ENCODE measurements around the gene KCNH1.

Gene KCNH1

DNA sequence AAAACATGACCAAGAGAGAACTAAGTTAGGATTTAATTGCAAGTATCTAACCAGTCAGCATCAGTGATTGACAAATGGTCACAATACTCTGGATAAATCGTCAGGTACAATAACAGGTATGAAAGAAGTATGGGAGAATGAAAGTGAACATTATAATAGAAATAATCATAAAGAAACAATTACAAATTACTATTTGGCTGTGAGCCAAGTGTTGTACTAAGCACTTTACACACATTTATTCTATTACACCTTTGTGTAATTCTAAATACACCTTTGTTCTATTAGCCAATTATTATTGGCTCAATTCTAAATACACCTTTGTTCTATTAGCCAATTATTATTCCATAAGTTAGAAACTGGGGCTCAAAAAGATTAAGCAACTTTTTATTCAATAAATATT lies 114.7 kb downstream of the KCNH1 start:
- Histone ChIP-seq H3K27ac (ENCODE audit: extremely low read depth, low read depth, low read length) (no peak overlapping the region), H3K36me3 (ENCODE audit: control insufficient read depth in 2 of 2, insufficient read depth in 1 of 2, low read length in 2 of 2) (no peaks in the 10 kb centered on the region), H3K4me3 (ENCODE audit: low read depth, low read length) (no peak overlapping the region), H3K4me1 (ENCODE audit: control insufficient read depth, insufficient read depth, low read length) (no peaks in the 10 kb centered on the region), H3K9me3 (ENCODE audit: control insufficient read depth, insufficient read depth, low read depth, low read length) (no peaks in the 10 kb centered on the region)
- POLR2A ChIA-PET: no interaction called here
- CTCF ChIA-PET: no interaction called here
- TF ChIP-seq, protein P1, sequence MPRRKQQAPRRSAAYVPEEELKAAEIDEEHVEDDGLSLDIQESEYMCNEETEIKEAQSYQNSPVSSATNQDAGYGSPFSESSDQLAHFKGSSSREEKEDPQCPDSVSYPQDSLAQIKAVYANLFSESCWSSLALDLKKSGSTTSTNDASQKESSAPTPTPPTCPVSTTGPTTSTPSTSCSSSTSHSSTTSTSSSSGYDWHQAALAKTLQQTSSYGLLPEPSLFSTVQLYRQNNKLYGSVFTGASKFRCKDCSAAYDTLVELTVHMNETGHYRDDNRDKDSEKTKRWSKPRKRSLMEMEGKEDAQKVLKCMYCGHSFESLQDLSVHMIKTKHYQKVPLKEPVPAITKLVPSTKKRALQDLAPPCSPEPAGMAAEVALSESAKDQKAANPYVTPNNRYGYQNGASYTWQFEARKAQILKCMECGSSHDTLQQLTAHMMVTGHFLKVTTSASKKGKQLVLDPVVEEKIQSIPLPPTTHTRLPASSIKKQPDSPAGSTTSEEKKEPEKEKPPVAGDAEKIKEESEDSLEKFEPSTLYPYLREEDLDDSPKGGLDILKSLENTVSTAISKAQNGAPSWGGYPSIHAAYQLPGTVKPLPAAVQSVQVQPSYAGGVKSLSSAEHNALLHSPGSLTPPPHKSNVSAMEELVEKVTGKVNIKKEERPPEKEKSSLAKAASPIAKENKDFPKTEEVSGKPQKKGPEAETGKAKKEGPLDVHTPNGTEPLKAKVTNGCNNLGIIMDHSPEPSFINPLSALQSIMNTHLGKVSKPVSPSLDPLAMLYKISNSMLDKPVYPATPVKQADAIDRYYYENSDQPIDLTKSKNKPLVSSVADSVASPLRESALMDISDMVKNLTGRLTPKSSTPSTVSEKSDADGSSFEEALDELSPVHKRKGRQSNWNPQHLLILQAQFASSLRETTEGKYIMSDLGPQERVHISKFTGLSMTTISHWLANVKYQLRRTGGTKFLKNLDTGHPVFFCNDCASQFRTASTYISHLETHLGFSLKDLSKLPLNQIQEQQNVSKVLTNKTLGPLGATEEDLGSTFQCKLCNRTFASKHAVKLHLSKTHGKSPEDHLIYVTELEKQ (tag by site-specific recombination; IDR thresholded peaks at IDR 0.05; ENCODE audit: borderline replicate concordance): no peak
- TF ChIP-seq ZNF341 (tag by site-specific recombination; IDR thresholded peaks at IDR 0.05; ENCODE audit: low read depth) (no peak), ZNF354C (tag by site-specific recombination; IDR thresholded peaks at IDR 0.05; ENCODE audit: borderline replicate concordance, low read depth) (no peak), ZNF37A (tag by site-specific recombination; IDR thresholded peaks at IDR 0.05) (no peak), ZNF133 (tag by site-specific recombination; IDR thresholded peaks at IDR 0.05) (no peak)

DNA sequence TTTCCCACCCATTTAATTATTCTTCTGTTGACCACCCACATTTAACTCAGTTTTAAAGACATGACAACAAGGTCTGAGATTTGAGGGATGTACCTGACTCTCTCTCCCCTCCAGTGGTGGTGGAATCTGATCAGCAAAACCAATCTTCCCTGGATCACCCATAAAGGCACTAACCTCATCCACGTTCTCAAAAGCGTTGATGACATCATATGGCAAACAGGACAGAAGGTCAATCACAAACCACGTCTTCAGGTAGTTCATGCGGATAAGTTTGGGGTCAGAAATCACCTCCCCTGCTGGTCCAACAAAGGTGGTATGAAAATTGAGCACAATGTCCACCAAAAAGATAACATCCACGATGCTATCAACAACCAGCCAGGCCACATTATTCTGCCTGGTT lies 115.3 kb downstream of the KCNH1 start:
- TF ChIP-seq MYNN (tag by site-specific recombination; IDR thresholded peaks at IDR 0.05; ENCODE audit: borderline replicate concordance): no peak
- TF ChIP-seq, protein P2, sequence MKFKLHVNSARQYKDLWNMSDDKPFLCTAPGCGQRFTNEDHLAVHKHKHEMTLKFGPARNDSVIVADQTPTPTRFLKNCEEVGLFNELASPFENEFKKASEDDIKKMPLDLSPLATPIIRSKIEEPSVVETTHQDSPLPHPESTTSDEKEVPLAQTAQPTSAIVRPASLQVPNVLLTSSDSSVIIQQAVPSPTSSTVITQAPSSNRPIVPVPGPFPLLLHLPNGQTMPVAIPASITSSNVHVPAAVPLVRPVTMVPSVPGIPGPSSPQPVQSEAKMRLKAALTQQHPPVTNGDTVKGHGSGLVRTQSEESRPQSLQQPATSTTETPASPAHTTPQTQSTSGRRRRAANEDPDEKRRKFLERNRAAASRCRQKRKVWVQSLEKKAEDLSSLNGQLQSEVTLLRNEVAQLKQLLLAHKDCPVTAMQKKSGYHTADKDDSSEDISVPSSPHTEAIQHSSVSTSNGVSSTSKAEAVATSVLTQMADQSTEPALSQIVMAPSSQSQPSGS (tag by site-specific recombination; IDR thresholded peaks at IDR 0.05; ENCODE audit: low read depth): 0 out of 2 replicates have a peak, but pooled peaks have one; percentile 33
- H3K27ac ChIP-seq (ENCODE audit: extremely low read depth, low read depth, low read length): no peak overlapping the region
- H3K4me1 ChIP-seq (ENCODE audit: control insufficient read depth, insufficient read depth, low read length): no peaks in the 10 kb centered on the region
- H3K4me3 ChIP-seq (ENCODE audit: low read depth, low read length): no peak overlapping the region
- H3K9me3 ChIP-seq (ENCODE audit: control insufficient read depth, insufficient read depth, low read depth, low read length): no peaks in the 10 kb centered on the region
- no peaks in the 10 kb centered on the region for H3K36me3 ChIP-seq (ENCODE audit: control insufficient read depth in 2 of 2, insufficient read depth in 1 of 2, low read length in 2 of 2)
- POLR2A ChIA-PET: no interaction called here
- CTCF ChIA-PET: no interaction called here

DNA sequence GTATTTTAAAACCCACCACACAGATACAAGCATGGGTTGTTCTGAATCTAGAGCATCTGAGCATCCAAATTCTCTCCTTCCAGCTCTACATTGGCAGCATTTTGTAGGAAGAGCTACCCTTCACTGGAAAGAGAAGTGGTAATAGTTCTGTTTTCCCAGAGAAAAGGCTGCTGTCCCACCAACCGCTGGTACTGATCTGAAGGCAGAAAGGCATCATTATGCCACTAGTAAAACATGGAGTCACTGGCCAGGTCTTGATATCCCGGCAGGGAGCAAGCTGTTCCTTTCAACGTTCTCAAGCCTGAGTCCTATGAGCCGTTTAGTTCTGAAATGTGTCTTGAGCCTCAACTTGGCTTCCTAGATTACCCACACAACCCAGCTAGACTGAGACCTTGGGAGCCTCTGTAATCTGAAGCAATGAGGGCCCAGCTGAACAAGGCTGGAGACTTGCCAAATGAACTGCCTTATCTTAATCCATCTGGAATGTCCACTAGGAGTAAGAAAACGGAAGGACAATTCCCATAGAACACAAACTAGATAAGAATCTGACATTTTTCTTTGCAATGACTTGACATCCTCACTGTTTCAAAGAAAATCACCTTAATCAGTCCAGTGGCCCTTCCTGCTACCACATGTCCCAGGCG lies 116.8 kb downstream of the KCNH1 start:
- CTCF ChIA-PET: interaction anchor here (0.6 kb wide), 2 partner anchors 12 to 565 kb away, joined by 4 read pairs; no protein-coding TSS in a partner anchor
- H3K4me3 ChIP-seq (ENCODE audit: low read depth, low read length): no peak overlapping the region
- TF ChIP-seq TRIM28 (IDR thresholded peaks at IDR 0.05; ENCODE audit: borderline replicate concordance, low read length) (peak; percentile 17; the same call in 1 of the 2 replicates), ZNF792 (tag by site-specific recombination; IDR thresholded peaks at IDR 0.05) (no peak), ZNF416 (tag by site-specific recombination; IDR thresholded peaks at IDR 0.05) (no peak), ZFP3 (tag by site-specific recombination; IDR thresholded peaks at IDR 0.05; ENCODE audit: low read depth) (no peak)
- TF ChIP-seq, protein P3, sequence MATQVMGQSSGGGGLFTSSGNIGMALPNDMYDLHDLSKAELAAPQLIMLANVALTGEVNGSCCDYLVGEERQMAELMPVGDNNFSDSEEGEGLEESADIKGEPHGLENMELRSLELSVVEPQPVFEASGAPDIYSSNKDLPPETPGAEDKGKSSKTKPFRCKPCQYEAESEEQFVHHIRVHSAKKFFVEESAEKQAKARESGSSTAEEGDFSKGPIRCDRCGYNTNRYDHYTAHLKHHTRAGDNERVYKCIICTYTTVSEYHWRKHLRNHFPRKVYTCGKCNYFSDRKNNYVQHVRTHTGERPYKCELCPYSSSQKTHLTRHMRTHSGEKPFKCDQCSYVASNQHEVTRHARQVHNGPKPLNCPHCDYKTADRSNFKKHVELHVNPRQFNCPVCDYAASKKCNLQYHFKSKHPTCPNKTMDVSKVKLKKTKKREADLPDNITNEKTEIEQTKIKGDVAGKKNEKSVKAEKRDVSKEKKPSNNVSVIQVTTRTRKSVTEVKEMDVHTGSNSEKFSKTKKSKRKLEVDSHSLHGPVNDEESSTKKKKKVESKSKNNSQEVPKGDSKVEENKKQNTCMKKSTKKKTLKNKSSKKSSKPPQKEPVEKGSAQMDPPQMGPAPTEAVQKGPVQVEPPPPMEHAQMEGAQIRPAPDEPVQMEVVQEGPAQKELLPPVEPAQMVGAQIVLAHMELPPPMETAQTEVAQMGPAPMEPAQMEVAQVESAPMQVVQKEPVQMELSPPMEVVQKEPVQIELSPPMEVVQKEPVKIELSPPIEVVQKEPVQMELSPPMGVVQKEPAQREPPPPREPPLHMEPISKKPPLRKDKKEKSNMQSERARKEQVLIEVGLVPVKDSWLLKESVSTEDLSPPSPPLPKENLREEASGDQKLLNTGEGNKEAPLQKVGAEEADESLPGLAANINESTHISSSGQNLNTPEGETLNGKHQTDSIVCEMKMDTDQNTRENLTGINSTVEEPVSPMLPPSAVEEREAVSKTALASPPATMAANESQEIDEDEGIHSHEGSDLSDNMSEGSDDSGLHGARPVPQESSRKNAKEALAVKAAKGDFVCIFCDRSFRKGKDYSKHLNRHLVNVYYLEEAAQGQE (tag by site-specific recombination; IDR thresholded peaks at IDR 0.05): peak; percentile 68

More for the DNA sequence above, 116.8 kb downstream of the KCNH1 start:
- no peaks in the 10 kb centered on the region for H3K36me3 ChIP-seq (ENCODE audit: control insufficient read depth in 2 of 2, insufficient read depth in 1 of 2, low read length in 2 of 2)
- H3K9me3 ChIP-seq (ENCODE audit: control insufficient read depth, insufficient read depth, low read depth, low read length): no peaks in the 10 kb centered on the region
- POLR2A ChIA-PET: no interaction called here
- H3K27ac ChIP-seq (ENCODE audit: extremely low read depth, low read depth, low read length): no peak overlapping the region
- H3K4me1 ChIP-seq (ENCODE audit: control insufficient read depth, insufficient read depth, low read length): no peaks in the 10 kb centered on the region

Data from HEK293 (cell line).